ENCODE data around the gene SEMA3D.

Gene SEMA3D

DNA sequence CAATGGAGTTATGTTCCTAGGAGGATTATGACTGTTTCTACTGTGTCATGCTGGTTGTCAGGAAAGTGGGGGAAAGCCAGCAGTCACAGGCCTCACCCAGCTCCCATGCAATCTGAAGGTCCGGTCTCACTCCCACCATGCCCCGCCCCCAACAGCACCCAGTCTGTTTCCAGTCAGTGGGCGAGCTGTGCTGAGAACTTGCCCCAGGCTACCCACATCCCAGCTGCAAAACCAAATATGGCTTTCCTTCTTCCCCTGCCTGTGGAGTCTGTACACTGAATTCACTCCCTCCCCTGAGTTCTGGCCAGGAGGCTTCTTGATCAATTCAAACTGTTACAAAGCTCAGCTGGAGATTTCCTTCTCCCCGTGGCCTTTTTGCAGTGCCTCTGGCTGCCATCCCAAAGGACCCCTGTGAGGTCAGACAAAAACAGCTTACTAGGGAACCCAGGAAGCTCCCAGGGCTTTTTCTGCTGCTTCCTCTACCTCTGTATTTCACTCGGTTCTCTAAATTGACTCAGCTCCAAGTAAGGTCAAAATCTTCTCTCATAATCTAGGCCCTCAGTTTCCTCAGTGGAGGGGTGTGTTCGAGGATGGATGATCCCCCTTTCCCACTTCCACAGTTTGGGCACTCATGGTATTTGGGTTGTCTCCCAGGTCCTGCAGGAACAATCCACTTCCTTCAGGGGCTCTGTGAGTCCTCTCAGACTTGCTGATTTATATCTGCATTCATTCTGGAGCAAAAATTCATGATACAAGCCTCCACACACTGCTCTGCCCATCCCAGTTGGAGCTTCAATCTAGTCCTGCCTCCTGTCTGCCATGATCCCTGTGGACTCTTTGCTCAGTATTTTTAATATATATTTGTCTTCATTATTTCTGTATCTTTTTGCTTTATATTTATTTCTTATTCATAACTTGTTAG lies 205.5 kb downstream of the SEMA3D start:
- no peak overlapping the region for H3K27ac ChIP-seq

GRCh38 chr7:84975586-84976185 lies 211.2 kb downstream of the SEMA3D start:
- no peak overlapping the region for H3K27ac ChIP-seq
- TF ChIP-seq, protein P1, sequence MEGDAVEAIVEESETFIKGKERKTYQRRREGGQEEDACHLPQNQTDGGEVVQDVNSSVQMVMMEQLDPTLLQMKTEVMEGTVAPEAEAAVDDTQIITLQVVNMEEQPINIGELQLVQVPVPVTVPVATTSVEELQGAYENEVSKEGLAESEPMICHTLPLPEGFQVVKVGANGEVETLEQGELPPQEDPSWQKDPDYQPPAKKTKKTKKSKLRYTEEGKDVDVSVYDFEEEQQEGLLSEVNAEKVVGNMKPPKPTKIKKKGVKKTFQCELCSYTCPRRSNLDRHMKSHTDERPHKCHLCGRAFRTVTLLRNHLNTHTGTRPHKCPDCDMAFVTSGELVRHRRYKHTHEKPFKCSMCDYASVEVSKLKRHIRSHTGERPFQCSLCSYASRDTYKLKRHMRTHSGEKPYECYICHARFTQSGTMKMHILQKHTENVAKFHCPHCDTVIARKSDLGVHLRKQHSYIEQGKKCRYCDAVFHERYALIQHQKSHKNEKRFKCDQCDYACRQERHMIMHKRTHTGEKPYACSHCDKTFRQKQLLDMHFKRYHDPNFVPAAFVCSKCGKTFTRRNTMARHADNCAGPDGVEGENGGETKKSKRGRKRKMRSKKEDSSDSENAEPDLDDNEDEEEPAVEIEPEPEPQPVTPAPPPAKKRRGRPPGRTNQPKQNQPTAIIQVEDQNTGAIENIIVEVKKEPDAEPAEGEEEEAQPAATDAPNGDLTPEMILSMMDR (conservative IDR thresholded peaks at IDR 0.05), result no peak

More for the DNA sequence above, 205.5 kb downstream of the SEMA3D start:
- TF ChIP-seq, protein P1 (conservative IDR thresholded peaks at IDR 0.05), result no peak

DNA sequence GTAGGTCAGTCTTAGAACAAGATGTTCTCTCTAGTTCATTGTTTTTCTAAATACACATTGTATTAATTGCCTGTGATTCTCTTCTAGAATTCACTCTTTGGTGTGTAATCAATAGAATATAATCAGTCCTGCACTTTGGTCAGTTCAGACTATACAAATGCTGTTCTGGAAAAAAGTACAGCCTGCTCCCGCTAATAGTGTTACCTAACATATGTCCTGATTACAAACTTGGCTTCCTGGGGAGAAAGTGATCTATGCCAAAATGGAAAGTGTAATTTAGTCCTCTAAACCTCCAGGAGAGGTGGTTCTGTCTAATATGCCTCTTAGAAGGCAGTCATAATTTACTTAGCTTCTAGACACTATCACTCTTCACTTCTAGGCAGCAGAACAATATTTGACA lies 215.5 kb downstream of the SEMA3D start:
- TF ChIP-seq, protein P1 (conservative IDR thresholded peaks at IDR 0.05), result no peak
- no peak overlapping the region for H3K27ac ChIP-seq

GRCh38 chr7:84970670-84971069 lies 216.2 kb downstream of the SEMA3D start:
- TF ChIP-seq, protein P1 (conservative IDR thresholded peaks at IDR 0.05), result no peak
- H3K27ac ChIP-seq, result no peak overlapping the region

DNA sequence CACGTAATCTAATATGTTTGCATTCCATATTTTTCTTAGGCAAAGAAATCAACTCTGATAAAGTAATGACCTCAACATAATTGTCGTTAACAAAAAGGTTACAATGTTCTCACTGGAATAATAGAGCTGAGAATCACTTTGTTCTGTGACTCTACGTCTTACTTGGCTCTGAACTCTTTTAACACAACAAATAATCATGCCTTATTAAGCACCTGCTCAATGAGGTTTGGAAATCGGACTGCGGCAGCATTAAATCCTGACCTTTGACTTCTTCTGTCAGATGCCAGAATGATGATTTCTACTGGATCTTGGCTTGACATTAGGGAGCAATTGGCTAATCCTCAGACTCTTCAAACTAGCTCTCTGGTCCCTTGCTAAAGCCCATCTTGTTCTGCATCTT lies 233.6 kb downstream of the SEMA3D start:
- H3K27ac ChIP-seq, result no peak overlapping the region
- TF ChIP-seq, protein P1 (conservative IDR thresholded peaks at IDR 0.05), result no peak

- TF ChIP-seq, protein P1 (conservative IDR thresholded peaks at IDR 0.05), result no peak
- H3K27ac ChIP-seq, result no peak overlapping the region
These were observed 236.0 kb downstream of the SEMA3D start for GRCh38 chr7:84950836-84951235.

- no peak overlapping the region for H3K27ac ChIP-seq
- TF ChIP-seq, protein P1 (conservative IDR thresholded peaks at IDR 0.05), result no peak
These were observed 237.4 kb downstream of the SEMA3D start for GRCh38 chr7:84949501-84949900.

Data from VCaP (cell line).